ENCODE results near the gene PRR15.

Gene PRR15

GRCh38 chr7:29611941-29612544, 48.4 kb downstream of the PRR15 start:
- no peak for DNase-seq

- peak; percentile 64 for DNase-seq
Measured at GRCh38 chr7:29612596-29612995, 49.0 kb downstream of the PRR15 start.

GRCh38 chr7:29613100-29613499, 49.5 kb downstream of the PRR15 start:
- DNase-seq: no peak

- DNase-seq: no peak
Measured at GRCh38 chr7:29614229-29614628, 50.6 kb downstream of the PRR15 start.
